Pons (tissue), 1 donor: ENCODE data around the gene SLC6A18.

Experiments
- DNase-seq: peaks from one replicate; pipeline ENCODE4 v3.0.0-alpha.2; 2016; ENCODE audit warnings: low spot score

SLC6A18 gene

GRCh38 chr5:1292846-1293415, 67.8 kb downstream of the SLC6A18 start:
- DNase-seq = no peak

GRCh38 chr5:1293416-1294205, 68.4 kb downstream of the SLC6A18 start:
- DNase-seq = no peak

GRCh38 chr5:1294206-1294834, 69.1 kb downstream of the SLC6A18 start:
- no peak for DNase-seq

- no peak for DNase-seq
These were observed 69.9 kb downstream of the SLC6A18 start, which contains the start of gene TERT for GRCh38 chr5:1294835-1295649. Gene TERT (minus strand): TSS chr5:1295068. CDS start chr5:1294989, 79 bp downstream.

GRCh38 chr5:1295650-1296037, 70.5 kb downstream of the SLC6A18 start:
- DNase-seq = no peak
